ENCODE measurements around the gene FAM124A. TPM values are rescaled to one million over a fixed set of nuclear protein-coding genes. Genes with fewer than 3 reads are reported as not detected.

The FAM124A gene
- total and polyA plus RNA-seq, 2 donors (not counting 3 experiments of a cell fraction or from before 2014, with no cell fraction given): 3.8 to 9.9 TPM

DNA sequence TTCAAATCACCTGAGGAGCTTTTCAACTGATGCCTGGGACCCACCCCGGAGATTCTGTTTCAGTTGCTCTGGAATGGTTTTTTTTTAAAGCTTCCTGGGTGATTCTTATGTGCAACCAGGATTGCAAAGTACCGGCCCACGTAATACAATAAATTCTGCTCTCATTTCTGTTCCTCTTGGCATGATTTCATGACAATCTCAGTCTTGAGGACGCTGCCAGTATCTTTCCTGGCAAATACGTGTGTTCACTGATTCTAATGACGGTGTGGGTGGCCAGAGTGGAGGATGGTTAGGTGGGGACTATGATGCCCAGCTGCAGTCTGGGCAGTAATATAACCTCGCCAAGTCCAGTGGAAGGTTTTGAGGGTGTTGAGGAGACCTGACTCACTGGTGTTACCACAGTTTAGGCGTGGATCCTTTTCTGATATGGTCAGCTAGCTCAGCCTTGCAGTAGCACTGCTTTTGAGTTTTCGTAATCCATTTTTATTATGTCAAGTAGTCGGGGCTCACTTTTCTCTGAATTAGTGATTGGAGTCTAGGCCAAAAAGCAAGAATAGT, 49.4 kb downstream of the FAM124A start:
- Histone ChIP-seq H3K9me1 (replicated peaks; ENCODE audit: control insufficient read depth, extremely low read depth, insufficient read depth, low read length) (no peaks in the 10 kb centered on the region), H3K79me2 (ENCODE audit: control insufficient read depth, insufficient read depth, low read length) (no peaks in the 10 kb centered on the region), H3K27me3 (ENCODE audit: control insufficient read depth in 2 of 2, insufficient read depth in 2 of 2, low read length in 2 of 2) (no peaks in the 10 kb centered on the region), H3K36me3 (ENCODE audit: control insufficient read depth in 2 of 2, extremely low read depth in 1 of 2, insufficient read depth in 2 of 2, low read length in 2 of 2) (no peaks in the 10 kb centered on the region), H3K4me1 (ENCODE audit: control insufficient read depth, extremely low read depth, insufficient read depth, low read length) (peaks cover 10% of the 10 kb centered on the region), H3K4me3 (replicated peaks in 1 of 3; ENCODE audit: insufficient read depth in 1 of 3, low read depth in 1 of 3, low read length in 3 of 3) (no peak overlapping the region), H3K27ac (ENCODE audit: insufficient read depth, low read depth, low read length) (no peak overlapping the region), H3K9ac (replicated peaks; ENCODE audit: extremely low read depth, insufficient read depth, low read length) (no peak overlapping the region), H4K20me1 (replicated peaks; ENCODE audit: control insufficient read depth, extremely low read depth, insufficient read depth, low read length) (no peaks in the 10 kb centered on the region), H3K9me3 (replicated peaks; ENCODE audit: control insufficient read depth, insufficient read depth, low read length) (no peaks in the 10 kb centered on the region), H2AFZ (ENCODE audit: low read depth, low read length) (no peak overlapping the region), H3K4me2 (ENCODE audit: insufficient read depth, low read length) (no peak overlapping the region)
- DNase-seq (ENCODE audit: low read depth, low spot score) (no peak), FAIRE-seq (no peak)
- ChIA-PET CTCF (interaction anchor here (0.9 to 1.6 kb wide), 4 partner anchors 11 to 146 kb away, joined by 3 to 5 read pairs (median 4); no protein-coding TSS in a partner anchor), POLR2A (no interaction called here)
- intact Hi-C loops (cut with micrococcal nuclease): no loop called here
- no peak for TF ChIP-seq EZH2 (IDR thresholded peaks at IDR 0.05; ENCODE audit: borderline replicate concordance, low read depth, low read length, severe bottlenecking)
- no peak for TF ChIP-seq POLR2AphosphoS5 (IDR thresholded peaks at IDR 0.05; ENCODE audit: insufficient read depth, low read depth, low read length)
- TF ChIP-seq JUN (IDR thresholded peaks at IDR 0.05; ENCODE audit: borderline replicate concordance, insufficient read depth, insufficient read length, low read depth): no peak
- TF ChIP-seq POLR2A (IDR thresholded peaks at IDR 0.05; ENCODE audit: low read depth, low read length): no peak
- TF ChIP-seq GATA2 (IDR thresholded peaks at IDR 0.05; ENCODE audit: insufficient read depth, insufficient read length, low read depth, low read length): no peak
- TF ChIP-seq FOS (IDR thresholded peaks at IDR 0.05; ENCODE audit: borderline replicate concordance, insufficient read depth, low read length): no peak
- no peak for TF ChIP-seq MYC (IDR thresholded peaks at IDR 0.05; ENCODE audit: low read depth, low read length)
- TF ChIP-seq, protein P1, sequence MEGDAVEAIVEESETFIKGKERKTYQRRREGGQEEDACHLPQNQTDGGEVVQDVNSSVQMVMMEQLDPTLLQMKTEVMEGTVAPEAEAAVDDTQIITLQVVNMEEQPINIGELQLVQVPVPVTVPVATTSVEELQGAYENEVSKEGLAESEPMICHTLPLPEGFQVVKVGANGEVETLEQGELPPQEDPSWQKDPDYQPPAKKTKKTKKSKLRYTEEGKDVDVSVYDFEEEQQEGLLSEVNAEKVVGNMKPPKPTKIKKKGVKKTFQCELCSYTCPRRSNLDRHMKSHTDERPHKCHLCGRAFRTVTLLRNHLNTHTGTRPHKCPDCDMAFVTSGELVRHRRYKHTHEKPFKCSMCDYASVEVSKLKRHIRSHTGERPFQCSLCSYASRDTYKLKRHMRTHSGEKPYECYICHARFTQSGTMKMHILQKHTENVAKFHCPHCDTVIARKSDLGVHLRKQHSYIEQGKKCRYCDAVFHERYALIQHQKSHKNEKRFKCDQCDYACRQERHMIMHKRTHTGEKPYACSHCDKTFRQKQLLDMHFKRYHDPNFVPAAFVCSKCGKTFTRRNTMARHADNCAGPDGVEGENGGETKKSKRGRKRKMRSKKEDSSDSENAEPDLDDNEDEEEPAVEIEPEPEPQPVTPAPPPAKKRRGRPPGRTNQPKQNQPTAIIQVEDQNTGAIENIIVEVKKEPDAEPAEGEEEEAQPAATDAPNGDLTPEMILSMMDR (IDR thresholded peaks at IDR 0.05; ENCODE audit: extremely low read depth in 1 of 2, insufficient read depth in 1 of 2, low read depth in 1 of 2, low read length in 2 of 2): no peak
- no TSS peak for BruUV-seq (replicated peaks)
- dilution Hi-C loops (cut with MboI; ENCODE audit: extremely low pct_ligation_motif_present, low sequenced_read_pairs): no loop called here

All from endothelial cell of umbilical vein (primary cell).